ENCODE data around the gene SORCS2.

DNA sequence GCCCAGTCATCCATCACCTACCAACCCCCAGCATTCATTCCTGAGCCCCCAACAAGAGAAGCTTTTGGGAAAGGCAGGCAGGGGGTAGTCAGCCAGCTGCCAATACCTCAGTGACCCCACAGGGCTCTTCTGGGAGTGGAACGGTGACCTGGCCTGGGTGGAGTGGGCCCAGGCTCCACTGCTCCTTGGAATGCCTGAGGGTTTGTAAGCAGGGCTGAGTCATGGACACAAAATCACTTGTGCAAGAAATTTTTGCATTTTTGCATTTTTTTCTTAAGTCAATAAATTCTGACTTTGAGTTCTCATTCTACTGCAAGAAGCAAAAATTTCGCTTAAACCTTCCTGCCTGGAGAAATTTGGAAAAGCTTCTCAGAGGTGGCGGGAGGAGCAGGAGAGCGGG is 18.5 kb downstream of the SORCS2 start:
- no peak for TF ChIP-seq GATA2 (IDR thresholded peaks at IDR 0.05; ENCODE audit: low read depth, low read length)
- no peak for TF ChIP-seq GATA3 (IDR thresholded peaks at IDR 0.05; ENCODE audit: low read depth, low read length)

All from SH-SY5Y (cell line).